NCI-H1105 treated with DMSO at 0.1 percent for 48 hours (cell line): ENCODE measurements around the gene EMILIN1.

ENCODE experiments used
- DNase-seq: peaks from one replicate; lab custom pipeline; 2025; lab: John Stamatoyannopoulos, UW

Gene EMILIN1

DNA sequence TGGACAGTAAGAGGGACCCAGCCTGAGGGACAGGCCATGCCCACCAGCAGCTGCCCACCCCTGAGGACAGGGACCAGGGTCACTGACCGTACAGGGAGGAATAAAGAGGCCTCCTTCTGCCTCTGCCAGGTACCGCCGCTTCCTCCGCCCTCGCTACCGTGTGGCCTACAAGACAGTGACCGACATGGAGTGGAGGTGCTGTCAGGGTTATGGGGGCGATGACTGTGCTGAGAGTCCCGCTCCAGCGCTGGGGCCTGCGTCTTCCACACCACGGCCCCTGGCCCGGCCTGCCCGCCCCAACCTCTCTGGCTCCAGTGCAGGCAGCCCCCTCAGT lies 2.2 kb downstream of the EMILIN1 start:
- no peak for DNase-seq

- no peak for DNase-seq
These were observed 3.8 kb downstream of the EMILIN1 start for GRCh38 chr2:27081984-27082772.

DNA sequence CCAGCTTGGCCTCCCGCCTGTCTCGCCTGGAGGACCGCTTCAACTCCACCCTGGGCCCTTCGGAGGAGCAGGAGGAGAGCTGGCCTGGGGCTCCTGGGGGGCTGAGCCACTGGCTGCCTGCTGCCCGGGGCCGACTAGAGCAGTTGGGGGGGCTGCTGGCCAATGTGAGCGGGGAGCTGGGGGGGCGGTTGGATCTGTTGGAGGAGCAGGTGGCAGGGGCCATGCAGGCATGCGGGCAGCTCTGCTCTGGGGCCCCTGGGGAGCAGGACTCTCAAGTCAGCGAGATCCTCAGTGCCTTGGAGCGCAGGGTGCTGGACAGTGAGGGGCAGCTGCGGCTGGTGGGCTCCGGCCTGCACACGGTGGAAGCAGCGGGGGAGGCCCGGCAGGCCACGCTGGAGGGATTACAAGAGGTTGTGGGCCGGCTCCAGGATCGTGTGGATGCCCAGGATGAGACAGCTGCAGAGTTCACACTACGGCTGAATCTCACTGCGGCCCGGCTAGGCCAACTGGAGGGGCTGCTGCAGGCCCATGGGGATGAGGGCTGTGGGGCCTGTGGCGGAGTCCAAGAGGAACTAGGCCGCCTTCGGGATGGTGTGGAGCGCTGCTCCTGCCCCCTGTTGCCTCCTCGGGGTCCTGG lies 4.5 kb downstream of the EMILIN1 start:
- DNase-seq, result no peak

- DNase-seq, result no peak
These were observed 5.2 kb downstream of the EMILIN1 start for GRCh38 chr2:27083410-27084296.

DNA sequence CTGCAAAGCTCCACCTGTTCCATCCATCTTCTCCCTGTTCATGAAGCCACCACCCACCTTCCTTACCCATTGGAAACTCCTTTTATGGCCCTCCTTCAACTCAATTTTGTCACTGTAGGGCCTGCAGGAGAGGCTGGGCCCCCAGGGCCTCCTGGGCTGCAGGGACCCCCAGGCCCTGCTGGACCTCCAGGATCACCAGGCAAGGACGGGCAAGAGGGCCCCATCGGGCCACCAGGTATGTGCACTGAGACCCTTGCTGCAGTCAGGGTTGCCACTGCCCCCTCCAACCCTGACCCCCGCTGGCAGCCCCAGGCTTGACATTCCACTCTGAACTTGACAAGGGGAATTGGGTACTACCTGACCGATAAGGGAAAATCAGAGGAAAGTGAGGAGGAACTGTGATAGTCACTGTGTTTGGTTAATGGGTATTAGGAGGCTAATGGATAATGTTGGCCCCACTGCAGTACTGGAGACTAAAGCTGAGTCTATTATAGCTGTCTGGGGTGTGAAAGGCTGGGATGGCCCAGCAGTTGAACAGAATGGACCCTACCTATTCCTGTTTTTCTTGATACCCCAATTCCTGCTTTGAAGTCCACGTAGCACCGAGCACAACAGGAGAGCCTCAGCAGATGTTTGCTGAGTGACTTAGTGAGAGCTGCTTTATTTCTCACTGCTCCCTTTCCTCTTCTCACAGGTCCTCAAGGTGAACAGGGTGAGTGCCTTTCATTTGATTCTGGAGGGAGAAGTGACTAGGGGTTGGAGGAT lies 6.1 kb downstream of the EMILIN1 start:
- no peak for DNase-seq

GRCh38 chr2:27085062-27085672 lies 6.8 kb downstream of the EMILIN1 start:
- DNase-seq, result no peak

GRCh38 chr2:27085673-27086089 lies 7.3 kb downstream of the EMILIN1 start:
- peak; percentile 37 for DNase-seq

GRCh38 chr2:27086090-27086723 lies 7.8 kb downstream of the EMILIN1 start:
- DNase-seq, result peak; percentile 88

- peak; percentile 75 for DNase-seq
These were observed 8.5 kb downstream of the EMILIN1 start, which contains the start of gene KHK for GRCh38 chr2:27086724-27087593. Gene KHK, plus strand, starts transcription at chr2:27086772. Its CDS starts 488 bp downstream, at chr2:27087260.

GRCh38 chr2:27087823-27088410 lies 9.5 kb downstream of the EMILIN1 start:
- no peak for DNase-seq

DNA sequence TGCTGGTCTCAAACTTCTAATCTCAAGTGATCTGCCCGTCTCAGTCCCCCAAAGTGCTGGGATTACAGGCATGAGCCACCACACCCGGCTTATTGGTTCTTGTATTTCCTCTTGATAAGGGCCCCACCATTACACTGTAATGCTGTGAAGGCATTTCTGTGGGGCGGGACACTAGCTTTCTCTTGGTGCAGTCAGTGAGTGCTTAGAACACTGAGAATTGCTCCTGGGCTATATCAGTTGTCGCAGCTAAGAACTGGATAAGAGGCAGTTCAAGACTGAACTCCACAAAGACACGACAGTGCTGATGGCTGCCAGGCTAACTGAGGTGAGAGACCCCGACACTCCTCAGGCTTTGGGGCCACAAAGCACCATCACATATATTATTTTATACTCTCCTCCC lies 10.2 kb downstream of the EMILIN1 start:
- DNase-seq, result no peak

- no peak for DNase-seq
These were observed 10.9 kb downstream of the EMILIN1 start for GRCh38 chr2:27089111-27089954.

GRCh38 chr2:27091746-27092695 lies 13.6 kb downstream of the EMILIN1 start:
- DNase-seq, result no peak

GRCh38 chr2:27092696-27093429 lies 14.4 kb downstream of the EMILIN1 start:
- no peak for DNase-seq

- DNase-seq, result no peak
These were observed 15.3 kb downstream of the EMILIN1 start for GRCh38 chr2:27093430-27094352.
